GM20431 (cell line): ENCODE results near the gene HYAL3.
"Not testable (repeated sequence)": the region's sequence is repeated elsewhere in the genome, so short reads cannot be mapped to it uniquely, and the experiment has no call there.

Source experiments
- in situ Hi-C: fragments of 300-500 bp; cut with MseI, MboI; formaldehyde crosslinking; loops from one replicate; pipeline ENCODE4 v1.15.0; 2020; ENCODE audit warnings: low sequenced_read_pairs; ENCODE audit not compliant: unreplicated experiment

Gene HYAL3

GRCh38 chr3:50272911-50273688 lies 26.1 kb downstream of the HYAL3 start:
- in situ Hi-C loops = no loop called here

DNA sequence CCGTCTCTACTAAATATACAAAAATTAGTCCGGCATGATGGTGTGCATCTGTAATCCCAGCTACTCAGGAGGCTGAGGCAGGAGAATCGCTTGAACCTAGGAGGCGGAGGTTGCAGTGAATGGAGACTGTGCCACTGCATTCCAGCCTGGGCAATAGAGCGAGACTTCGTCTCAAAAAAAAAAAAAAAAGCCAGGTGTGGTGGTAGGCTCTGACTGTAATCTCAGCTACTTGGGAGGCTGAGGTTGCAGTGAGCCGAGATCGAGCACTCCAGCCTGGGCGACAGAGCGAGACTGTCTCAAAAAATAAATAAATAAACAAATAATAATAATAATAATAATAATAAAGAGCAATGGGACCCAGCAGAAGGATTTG lies 26.7 kb downstream of the HYAL3 start:
- in situ Hi-C loops = not testable (repeated sequence)

- in situ Hi-C loops = no loop called here
Measured at GRCh38 chr3:50271314-50271936, 27.8 kb downstream of the HYAL3 start.

- in situ Hi-C loops = no loop called here
Measured at GRCh38 chr3:50270422-50271224, 28.6 kb downstream of the HYAL3 start.

DNA sequence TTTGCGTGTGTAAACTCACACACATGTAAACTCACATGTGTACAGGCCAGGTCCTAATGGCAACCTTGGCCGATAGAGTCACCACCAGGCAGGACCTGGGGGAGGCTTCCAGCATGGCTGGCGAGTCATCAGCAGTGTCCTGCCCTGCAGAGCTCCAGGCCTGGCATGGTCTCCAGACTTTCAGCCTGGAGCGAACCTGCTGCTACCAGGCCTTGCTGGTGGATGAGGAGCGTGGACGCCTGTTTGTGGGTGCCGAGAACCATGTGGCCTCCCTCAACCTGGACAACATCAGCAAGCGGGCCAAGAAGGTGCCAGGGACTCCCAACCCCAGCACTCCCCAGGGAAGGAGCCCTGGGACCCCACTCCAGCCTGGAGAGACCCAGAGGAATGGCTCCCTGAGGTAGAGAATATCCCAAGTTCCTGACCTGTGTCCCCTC lies 29.2 kb downstream of the HYAL3 start:
- in situ Hi-C loops = no loop called here

DNA sequence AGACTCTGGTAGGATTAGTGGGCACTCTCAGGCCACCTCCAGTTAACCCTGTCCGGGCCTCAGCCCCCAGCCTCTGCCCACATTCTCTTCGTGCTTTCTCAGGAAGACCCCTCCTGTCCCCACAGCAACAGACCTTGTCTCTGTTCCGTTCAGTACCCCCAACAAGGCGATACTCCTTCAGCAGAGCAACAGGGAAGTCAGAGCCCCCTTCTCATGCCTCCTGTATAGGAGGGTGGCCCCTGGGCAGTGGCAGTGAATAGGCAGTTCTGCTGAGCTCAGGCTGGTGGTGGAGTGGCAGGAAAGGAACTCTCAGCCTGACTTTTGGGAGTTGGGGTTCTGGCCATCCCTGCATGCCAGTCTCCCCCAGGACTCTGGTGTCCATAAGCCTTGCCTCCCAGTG lies 29.7 kb downstream of the HYAL3 start:
- in situ Hi-C loops = no loop called here

GRCh38 chr3:50268703-50269451 lies 30.3 kb downstream of the HYAL3 start, which contains the start of gene SEMA3B:
Gene SEMA3B (plus strand): TSS chr3:50269147. CDS start chr3:50269241, 94 bp downstream.
- in situ Hi-C loops = no loop called here

DNA sequence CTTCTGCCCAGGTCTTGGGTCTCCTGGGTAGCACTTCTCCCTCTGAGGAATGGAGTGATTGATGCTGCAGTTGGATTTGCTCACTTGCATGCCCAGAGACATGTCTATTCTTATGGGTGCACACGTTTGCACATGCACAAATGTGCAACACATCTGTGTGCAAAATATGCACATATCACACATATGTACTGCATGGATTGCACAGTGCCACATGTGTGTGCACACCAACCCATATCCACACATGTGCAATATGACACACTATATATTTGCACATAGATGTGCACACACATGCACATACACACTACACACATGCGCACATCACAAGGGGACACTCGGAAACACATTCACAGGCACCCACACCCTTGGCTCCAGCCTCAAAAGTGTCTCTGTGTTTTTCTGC lies 30.9 kb downstream of the HYAL3 start:
- in situ Hi-C loops = no loop called here

- in situ Hi-C loops = no loop called here
Measured at GRCh38 chr3:50267280-50267913, 31.8 kb downstream of the HYAL3 start.

- in situ Hi-C loops = no loop called here
Measured at GRCh38 chr3:50266836-50267235, 32.4 kb downstream of the HYAL3 start.

- in situ Hi-C loops = no loop called here
Measured at GRCh38 chr3:50266017-50266416, 33.2 kb downstream of the HYAL3 start.

DNA sequence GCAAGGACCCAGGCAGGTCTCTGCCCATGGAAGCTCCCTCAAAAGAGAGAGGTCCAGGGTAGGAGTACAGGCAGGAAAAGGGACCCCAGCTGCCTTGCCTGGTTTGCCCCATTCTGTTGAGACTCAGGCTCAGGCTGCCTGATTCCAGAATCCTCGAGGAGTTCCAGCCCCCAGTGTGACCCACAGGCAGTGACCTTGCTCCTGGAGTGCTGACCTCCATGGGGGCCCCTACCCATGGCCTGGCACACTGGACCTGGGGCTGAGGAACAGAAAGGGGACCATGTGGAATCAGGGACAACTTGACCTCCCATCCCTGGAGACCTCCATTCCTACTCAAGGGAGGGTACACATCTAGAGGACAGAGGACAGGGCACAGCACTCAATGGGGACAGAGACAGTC lies 33.6 kb downstream of the HYAL3 start:
- in situ Hi-C loops = no loop called here

DNA sequence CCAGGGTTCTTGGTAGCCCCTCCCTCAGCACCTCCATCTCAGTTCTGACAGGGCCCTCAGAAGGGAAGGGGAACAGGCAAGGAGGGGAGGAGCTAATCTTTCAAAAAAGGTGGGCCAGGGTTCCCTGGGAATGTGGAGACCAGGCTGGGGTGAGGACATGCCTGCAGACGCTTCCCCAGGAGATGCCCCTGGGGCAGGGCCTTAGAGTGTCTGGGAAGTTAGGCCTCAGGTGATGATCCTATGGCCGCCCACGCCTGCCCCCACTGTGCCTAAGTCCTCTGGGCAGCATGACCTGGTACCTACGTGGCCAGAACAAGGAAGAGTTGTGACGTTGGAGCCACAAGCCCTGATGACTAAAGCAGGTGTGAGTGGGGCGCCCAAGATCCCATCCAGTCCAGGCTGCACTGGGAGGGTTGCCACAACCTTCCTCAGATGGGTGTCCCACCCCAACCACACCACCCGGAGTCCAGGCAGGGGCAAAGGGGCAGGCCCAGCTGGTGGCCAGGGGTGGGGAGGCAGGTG lies 34.2 kb downstream of the HYAL3 start:
- in situ Hi-C loops = no loop called here

DNA sequence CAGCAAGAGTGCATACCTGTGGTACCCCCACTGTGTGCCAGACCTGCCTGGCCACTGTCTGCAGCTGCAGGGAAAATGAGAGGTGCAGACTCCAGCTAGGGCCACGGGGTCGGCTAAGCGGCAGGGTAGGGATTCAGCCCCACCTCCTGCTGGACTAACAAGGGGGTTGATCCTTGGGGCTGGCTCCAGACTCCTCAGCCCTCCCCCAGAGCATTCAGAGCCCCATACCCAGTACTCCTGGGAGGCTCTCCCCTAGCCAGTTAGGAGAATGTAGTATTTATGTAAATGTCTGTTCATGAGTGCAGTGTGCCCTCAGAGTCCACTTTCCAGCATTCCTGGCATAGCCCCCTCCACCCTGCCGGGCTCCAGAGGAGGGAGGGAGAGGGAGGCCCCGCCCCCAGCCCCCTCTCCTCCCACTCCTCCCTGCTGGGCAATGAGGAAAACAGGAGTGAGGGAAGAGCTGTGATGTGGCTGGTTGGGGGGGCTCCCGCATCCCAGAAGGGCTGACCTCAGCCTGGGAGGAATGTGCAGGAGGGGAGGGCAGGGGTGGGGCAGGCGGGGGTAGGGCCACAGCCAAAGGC lies 34.7 kb downstream of the HYAL3 start:
- in situ Hi-C loops = no loop called here

DNA sequence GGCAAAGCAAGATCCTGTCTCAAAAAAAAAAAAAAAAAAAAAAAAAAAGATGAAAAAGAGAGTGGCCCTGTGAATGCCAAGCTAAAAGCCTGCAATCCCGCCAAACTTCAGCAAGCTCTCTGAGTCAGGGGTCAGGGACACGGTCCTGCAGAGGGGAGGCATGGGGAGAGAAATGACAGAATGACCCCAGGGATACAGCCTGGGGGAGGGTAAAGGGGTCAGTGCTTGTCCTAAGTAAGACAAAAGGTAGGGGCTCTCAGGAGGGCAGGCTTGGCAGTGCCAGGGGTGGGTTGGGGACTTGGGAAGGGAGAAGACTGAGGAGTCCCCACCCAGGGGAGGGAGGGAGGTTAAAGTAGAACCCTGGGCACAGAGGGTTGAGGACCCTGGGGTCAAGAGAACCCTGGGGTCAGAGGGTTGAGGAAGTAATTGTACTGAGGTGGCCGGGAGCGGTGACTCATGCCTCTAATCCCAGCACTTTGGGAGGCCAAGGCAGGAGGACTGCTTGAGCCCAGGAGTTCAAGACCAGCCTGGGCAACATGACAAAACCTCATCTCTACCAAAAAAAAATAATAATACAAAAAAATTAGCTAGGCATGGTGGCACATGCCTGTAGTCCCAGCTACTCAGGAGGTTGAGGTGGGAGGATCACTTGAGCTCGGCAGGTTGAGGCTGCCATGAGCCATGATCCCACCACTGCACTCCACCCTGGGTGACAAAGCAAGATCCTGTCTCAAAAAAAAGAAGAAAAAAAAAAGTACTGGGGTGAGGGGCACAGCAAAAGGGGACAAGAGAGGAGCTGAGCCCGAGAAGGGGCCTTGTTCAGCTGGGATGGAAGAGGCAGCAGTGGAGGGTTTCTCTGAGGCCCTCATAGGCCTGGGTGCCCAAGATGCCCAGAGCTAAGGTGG lies 35.5 kb downstream of the HYAL3 start:
- in situ Hi-C loops = no loop called here

DNA sequence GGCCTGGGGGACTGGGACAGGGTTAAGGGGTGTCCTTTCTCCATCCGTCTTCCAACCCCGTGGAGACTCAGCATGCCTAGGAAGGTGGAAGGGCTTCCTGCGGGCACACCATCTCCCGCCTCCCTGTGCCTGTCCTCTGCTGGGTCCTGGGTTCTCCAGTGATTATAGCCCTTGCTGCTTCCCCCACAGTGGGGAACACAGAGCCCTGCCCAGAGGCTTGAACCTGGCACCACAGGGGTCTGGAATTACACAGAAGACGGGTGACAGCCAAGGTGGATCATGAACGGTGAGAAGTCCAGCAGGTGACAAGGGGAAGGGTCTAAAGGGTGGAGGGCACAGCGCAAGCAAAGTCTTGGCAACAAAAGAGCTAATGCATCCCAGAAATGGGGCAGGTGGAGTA lies 36.4 kb downstream of the HYAL3 start:
- in situ Hi-C loops = no loop called here

- in situ Hi-C loops = not testable (repeated sequence)
Measured at GRCh38 chr3:50262200-50262599, 37.0 kb downstream of the HYAL3 start.

- in situ Hi-C loops = no loop called here
Measured at GRCh38 chr3:50261505-50261904, 37.7 kb downstream of the HYAL3 start.
